Neutrophil (primary cell): ENCODE data around the gene CD55.

Source experiments
- H3K27ac ChIP-seq: fragments of 200-600 bp; sonication (generic); 2 replicates; pipeline ENCODE4 v1.5.1; 2016; ENCODE audit warnings: mild to moderate bottlenecking, moderate library complexity
- H3K27me3 ChIP-seq: fragments of 200-600 bp; sonication (generic); 2 replicates; pipeline ENCODE4 v1.6.0; 2016; ENCODE audit warnings: mild to moderate bottlenecking
- H3K36me3 ChIP-seq: fragments of 200-600 bp; sonication (generic); 2 replicates; pipeline ENCODE4 v1.5.1; 2017
- H3K4me1 ChIP-seq, 2 experiments: fragments of 200-600 bp in 1 of 2; sonication (generic) in 1 of 2; 1 replicate in 1 of 2; 2 replicates in 1 of 2; pipeline versions ENCODE4 v1.5.1 to v1.6.1; 2013 to 2016; ENCODE audit warnings: low read depth in 1 of 2, low read length in 1 of 2, mild to moderate bottlenecking in 1 of 2, moderate library complexity in 1 of 2; ENCODE audit not compliant: control insufficient read depth in 1 of 2, insufficient read depth in 1 of 2
- H3K4me3 ChIP-seq, 2 experiments: fragments of 200-600 bp in 1 of 2; sonication (generic) in 1 of 2; 1 replicate in 1 of 2; 2 replicates in 1 of 2; pipeline ENCODE4 v1.5.1; 2013 to 2016; ENCODE audit warnings: low read depth in 1 of 2, low read length in 1 of 2, mild to moderate bottlenecking in 1 of 2, moderate library complexity in 1 of 2
- H3K9me3 ChIP-seq: fragments of 200-600 bp; sonication (generic); 2 replicates; pipeline ENCODE4 v1.5.1; 2016
- CTCF ChIP-seq: fragments of 200-600 bp; sonication (generic); IDR thresholded peaks from 2 replicates; pipeline ENCODE4 v1.5.1; 2016; ENCODE audit warnings: antibody characterized with exemption

The CD55 gene

GRCh38 chr1:207286786-207287468 is 34.6 kb upstream of the CD55 start:
- no peaks in the 10 kb centered on the region for H3K4me1 ChIP-seq
- no peak overlapping the region for H3K4me3 ChIP-seq
- H3K36me3 ChIP-seq, result no peaks in the 10 kb centered on the region
- no peak for TF ChIP-seq CTCF
- no peaks in the 10 kb centered on the region for H3K27me3 ChIP-seq
- no peaks in the 10 kb centered on the region for H3K9me3 ChIP-seq
- H3K27ac ChIP-seq, result no peak overlapping the region

GRCh38 chr1:207288315-207288714 is 33.2 kb upstream of the CD55 start:
- no peak for TF ChIP-seq CTCF
- no peaks in the 10 kb centered on the region for H3K9me3 ChIP-seq
- H3K36me3 ChIP-seq, result no peaks in the 10 kb centered on the region
- no peak overlapping the region for H3K27ac ChIP-seq
- H3K27me3 ChIP-seq, result no peaks in the 10 kb centered on the region
- H3K4me3 ChIP-seq, result no peak overlapping the region
- H3K4me1 ChIP-seq, result no peaks in the 10 kb centered on the region

DNA sequence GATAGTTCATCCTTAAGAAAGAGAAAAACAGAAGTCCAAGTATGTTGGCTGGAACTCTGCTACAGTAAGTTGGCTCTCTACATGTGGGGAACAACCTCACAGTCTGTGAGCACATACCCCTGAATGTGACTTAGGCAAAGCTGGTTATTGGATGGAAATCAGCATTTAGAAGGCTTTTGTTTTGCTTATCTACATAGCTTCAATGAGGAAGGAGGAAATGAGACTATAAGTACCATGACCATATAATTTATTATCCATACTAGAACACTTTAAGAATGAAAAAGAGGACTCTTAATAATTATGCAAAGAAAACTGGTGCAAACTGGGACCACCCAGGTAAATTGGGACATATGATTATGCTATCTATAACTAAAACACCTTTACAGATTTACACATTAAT is 31.7 kb upstream of the CD55 start:
- no peaks in the 10 kb centered on the region for H3K27me3 ChIP-seq
- no peaks in the 10 kb centered on the region for H3K9me3 ChIP-seq
- H3K36me3 ChIP-seq, result no peaks in the 10 kb centered on the region
- no peak for TF ChIP-seq CTCF
- H3K4me3 ChIP-seq, result no peak overlapping the region
- no peaks in the 10 kb centered on the region for H3K4me1 ChIP-seq
- no peak overlapping the region for H3K27ac ChIP-seq

DNA sequence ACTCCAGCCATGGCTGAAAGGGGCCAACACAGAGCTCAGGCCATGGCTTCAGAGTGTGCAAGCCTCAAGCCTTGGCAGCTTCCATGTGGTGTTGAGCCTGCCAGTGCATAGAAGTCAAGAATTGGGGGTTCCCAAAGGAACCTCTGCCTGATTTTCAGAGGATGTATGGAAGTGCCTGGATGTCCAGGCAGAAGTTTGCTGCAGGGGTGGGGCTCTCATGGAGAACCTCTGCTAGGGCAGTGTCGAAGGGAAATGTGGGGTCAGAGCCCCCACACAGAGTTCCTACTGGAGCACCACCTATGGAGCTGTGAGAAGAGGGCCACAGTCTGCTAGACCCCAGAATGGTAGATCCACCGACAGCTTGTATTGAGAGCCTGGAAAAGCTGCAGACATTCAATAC is 29.8 kb upstream of the CD55 start:
- no peaks in the 10 kb centered on the region for H3K9me3 ChIP-seq
- H3K36me3 ChIP-seq, result no peaks in the 10 kb centered on the region
- H3K4me1 ChIP-seq, result no peaks in the 10 kb centered on the region
- H3K4me3 ChIP-seq, result no peak overlapping the region
- no peak overlapping the region for H3K27ac ChIP-seq
- TF ChIP-seq CTCF, result no peak
- no peaks in the 10 kb centered on the region for H3K27me3 ChIP-seq

GRCh38 chr1:207298186-207298585 is 23.3 kb upstream of the CD55 start:
- no peak overlapping the region for H3K27ac ChIP-seq
- TF ChIP-seq CTCF, result no peak
- H3K4me1 ChIP-seq, result no peaks in the 10 kb centered on the region

More at GRCh38 chr1:207298186-207298585, 23.3 kb upstream of the CD55 start:
- H3K27me3 ChIP-seq, result no peaks in the 10 kb centered on the region
- H3K9me3 ChIP-seq, result no peaks in the 10 kb centered on the region
- H3K36me3 ChIP-seq, result no peaks in the 10 kb centered on the region
- H3K4me3 ChIP-seq, result no peak overlapping the region
